OCI-LY1 (cell line): ENCODE results near the gene ADAMTSL3.

Experiments
- CTCF ChIP-seq: fragments of 200-600 bp; sonication (generic), shearing (Covaris generic); IDR thresholded peaks from 2 replicates; pipeline ENCODE4 v1.5.1; 2017; ENCODE audit warnings: mild to moderate bottlenecking, antibody characterized with exemption, low read length, moderate library complexity, mixed read lengths
- EZH2 ChIP-seq: fragments of 200-600 bp; sonication (generic), shearing (Covaris generic); IDR thresholded peaks from 2 replicates; pipeline ENCODE4 v1.8.0; 2017; ENCODE audit warnings: borderline replicate concordance, mixed run types, mild to moderate bottlenecking, antibody characterized with exemption, low read length, moderate library complexity, mixed read lengths

DNA sequence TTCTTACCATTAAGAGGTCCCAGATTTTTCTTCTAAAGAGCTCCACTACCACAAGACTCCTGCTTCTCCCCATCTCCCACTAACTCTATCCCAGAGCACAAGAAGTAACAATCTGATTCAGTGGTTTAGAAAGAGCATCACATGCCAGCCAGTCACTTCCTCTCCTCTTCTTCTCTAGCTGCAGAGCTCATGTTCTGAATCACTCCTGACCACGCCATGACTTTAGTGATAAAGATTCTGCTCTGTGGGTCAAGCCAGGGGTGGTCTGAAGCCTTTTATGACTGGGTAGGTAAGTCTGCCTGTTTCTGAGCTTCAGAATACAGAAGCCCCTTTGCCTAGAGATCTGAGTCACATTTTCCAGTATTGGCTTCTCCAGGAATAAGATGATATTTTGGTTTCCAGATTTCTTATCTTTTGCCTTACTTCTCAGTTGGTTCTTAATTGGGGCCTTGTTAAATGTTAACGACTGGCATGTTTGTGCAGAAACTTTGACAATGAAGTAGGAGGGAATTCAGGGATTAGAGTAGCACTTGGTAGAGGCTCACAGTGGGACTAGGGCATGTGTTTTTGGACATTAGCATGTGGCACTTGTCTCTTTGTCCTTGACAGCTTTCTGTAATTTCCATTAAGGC, 27.6 kb upstream of the ADAMTSL3 start:
- no peak for TF ChIP-seq CTCF
- TF ChIP-seq EZH2 = no peak
